Ramos (cell line): ENCODE measurements around the gene AFDN.

Source experiments
- in situ Hi-C: fragments of 300-500 bp; cut with MboI; formaldehyde crosslinking; loops from one replicate; pipeline ENCODE4 v1.14.3; 2022; ENCODE audit warnings: low sequenced_read_pairs; ENCODE audit not compliant: unreplicated experiment

The AFDN gene, protein sequence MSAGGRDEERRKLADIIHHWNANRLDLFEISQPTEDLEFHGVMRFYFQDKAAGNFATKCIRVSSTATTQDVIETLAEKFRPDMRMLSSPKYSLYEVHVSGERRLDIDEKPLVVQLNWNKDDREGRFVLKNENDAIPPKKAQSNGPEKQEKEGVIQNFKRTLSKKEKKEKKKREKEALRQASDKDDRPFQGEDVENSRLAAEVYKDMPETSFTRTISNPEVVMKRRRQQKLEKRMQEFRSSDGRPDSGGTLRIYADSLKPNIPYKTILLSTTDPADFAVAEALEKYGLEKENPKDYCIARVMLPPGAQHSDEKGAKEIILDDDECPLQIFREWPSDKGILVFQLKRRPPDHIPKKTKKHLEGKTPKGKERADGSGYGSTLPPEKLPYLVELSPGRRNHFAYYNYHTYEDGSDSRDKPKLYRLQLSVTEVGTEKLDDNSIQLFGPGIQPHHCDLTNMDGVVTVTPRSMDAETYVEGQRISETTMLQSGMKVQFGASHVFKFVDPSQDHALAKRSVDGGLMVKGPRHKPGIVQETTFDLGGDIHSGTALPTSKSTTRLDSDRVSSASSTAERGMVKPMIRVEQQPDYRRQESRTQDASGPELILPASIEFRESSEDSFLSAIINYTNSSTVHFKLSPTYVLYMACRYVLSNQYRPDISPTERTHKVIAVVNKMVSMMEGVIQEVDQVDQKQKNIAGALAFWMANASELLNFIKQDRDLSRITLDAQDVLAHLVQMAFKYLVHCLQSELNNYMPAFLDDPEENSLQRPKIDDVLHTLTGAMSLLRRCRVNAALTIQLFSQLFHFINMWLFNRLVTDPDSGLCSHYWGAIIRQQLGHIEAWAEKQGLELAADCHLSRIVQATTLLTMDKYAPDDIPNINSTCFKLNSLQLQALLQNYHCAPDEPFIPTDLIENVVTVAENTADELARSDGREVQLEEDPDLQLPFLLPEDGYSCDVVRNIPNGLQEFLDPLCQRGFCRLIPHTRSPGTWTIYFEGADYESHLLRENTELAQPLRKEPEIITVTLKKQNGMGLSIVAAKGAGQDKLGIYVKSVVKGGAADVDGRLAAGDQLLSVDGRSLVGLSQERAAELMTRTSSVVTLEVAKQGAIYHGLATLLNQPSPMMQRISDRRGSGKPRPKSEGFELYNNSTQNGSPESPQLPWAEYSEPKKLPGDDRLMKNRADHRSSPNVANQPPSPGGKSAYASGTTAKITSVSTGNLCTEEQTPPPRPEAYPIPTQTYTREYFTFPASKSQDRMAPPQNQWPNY (N-terminal part only)

GRCh38 chr6:167826896-167827582 lies at the start of gene AFDN:
Gene AFDN (plus strand): TSS chr6:167826911. CDS start chr6:167827133, 222 bp downstream.
- in situ Hi-C loops = no loop called here

DNA sequence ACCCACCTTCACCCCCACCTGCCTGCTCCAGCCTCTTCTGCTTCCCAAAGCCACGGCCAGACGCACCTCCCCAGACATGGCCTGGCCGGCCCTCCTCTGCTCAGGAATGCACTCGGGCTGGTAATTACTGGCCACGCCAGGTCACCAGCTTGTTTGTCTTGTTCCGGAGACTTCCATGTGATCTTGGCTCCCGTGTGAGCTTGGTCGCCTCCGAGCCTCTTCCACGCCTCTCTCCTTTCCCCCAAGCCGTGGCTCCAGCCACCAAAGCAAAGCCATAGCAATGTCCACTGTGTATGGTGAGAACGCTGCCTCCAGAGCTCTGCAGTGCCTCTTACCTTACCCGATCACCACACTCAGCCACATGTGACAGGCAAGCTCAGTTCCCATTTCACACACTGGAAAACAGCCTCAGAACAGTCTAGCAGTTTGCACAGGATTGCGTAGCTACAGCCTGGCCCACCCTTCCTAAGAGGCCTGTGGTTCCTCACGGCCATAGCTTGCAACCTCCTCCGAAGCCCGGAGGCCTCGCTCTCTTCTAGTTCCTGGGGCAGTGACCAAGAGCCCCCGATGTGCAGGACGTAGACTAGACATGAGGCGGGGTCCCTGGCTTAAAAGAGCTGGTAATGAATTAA lies 48.1 kb upstream of the AFDN start:
- in situ Hi-C loops = no loop called here

DNA sequence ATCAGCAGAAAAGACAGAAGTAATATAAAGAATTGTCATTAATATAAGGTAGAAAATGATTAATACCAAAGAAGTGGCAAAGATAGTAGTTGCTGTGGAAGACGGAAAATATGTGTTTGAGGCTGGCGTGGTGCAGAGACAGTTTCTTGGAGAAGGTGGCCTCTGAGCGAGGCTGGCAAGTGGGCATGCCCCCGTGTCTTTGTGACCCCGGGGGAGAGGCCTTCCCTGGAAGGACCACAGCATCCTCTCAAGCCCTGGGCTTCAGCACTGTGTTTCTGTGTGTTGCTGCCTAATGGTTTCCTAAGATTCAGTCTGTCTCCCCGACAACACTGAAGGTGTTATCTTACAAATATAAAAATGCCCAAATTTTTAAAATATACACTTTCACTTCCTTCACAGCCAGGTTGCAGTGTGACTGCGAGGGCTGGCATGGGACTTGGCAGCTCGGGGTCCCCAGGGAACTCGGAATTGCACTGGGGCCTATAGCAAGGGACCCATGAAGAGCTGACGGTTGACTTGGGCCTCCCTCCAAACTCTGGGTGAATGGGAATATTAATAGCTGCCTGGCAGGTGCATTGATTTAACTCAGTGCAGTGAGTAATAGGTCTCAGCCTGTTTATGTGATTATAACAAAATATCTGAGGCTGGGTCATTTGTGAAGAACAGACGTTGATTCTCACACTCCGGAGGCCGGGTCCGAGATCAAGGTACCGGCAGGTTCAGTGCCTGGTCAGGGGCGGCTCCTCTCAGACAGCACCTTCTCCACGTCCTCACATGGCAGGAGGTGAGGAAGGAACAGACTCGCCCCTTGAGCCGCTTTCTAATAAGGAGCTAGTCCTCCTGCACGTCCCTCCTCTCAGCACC lies 47.4 kb upstream of the AFDN start:
- in situ Hi-C loops = no loop called here

GRCh38 chr6:167779993-167780655 lies 46.6 kb upstream of the AFDN start:
- in situ Hi-C loops = no loop called here

GRCh38 chr6:167781066-167781767 lies 45.5 kb upstream of the AFDN start:
- in situ Hi-C loops = no loop called here

GRCh38 chr6:167781868-167782267 lies 44.8 kb upstream of the AFDN start:
- in situ Hi-C loops = no loop called here

DNA sequence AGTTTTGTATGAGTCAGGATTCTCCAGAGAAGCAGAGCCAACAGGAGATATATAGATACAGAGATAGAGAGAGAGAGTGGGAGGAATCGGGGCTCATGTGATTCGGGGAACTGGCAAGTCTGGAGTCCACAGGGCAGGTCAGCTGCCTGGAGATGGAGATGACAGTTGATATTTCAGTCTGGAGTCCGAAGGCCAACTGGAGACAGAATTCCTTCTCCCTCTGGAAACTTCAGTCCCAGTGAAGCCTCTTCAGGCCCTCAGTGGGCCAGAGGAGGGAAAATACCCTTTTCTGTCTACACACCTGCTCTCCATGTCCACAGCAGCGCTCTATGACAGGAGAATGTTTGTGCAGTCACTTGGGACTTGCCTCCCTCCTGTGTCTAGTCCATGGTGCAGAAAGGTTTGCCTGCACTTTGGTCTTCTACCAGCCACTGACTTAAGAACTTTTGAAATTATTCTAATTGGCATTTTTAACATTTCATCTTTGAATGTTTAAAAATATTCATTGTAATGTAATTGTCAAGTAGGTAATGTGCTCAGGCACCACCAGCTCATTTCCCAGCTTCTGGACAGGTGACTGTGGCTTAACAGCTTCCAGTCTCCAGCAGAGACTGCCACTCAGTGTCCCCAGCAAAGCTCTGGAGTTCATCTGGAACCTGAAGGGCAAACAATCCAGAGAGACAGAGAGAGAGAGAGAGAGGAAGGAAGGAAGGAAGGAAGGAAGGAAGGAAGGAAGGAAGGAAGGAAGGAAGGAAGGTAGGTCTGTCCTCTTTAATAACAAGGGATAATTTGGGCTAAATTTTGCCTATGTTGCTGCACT lies 43.8 kb upstream of the AFDN start:
- in situ Hi-C loops = no loop called here

DNA sequence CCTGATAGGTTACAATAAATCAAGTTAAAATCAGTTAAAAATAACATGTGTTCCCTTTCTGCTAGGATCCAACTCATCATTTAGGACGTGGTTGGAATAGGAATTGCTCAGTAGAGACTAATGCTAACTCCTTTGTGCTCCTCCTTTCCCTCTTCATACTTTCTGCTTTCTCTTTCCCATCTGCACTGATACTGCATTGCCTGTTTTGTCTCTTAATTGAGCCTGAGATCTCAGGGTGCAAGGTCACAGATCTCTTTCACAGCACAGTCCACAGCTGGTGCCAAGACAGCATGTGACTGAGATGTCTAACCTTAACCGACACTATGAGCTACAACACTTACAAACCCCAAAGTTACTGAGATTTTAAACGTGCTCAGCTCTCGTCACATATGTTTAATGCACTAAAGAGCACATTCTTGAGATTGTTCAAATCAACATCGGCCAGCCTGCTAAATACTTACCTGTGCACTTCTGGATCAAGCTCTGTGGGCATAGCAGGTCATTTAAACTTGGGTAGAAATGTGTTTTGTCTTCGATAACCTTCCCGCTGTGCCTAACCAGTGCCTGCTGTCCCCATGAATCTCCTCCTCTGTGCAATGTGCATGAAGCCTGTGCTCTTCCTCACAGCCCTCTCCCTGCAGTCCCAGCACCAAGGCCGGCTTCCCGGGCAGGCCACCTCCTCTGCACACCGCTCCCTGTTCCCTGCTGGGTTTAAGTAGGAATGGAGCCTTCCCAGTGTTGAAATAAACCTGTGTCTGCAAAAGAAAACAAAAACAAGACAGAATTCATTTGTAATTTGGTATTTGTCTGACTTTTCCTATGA lies 39.6 kb upstream of the AFDN start:
- in situ Hi-C loops = no loop called here

GRCh38 chr6:167787896-167788562 lies 38.7 kb upstream of the AFDN start:
- in situ Hi-C loops = no loop called here

DNA sequence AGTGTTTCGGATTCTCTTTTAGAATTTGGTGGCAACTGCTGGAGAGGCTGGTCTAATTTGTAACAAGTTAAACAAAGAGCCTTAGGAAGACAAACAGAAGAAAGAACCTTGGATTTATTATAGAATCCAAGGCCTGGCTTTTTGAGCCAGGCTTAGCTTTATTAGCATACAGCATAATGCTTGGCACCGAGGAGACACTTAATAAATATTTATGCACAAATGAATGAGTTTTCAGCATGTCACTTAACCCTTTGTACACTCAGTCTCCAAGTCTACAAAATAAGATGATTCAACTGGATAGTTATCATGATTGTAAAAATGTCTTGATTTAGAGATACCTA lies 38.2 kb upstream of the AFDN start:
- in situ Hi-C loops = no loop called here

GRCh38 chr6:167789358-167789757 lies 37.4 kb upstream of the AFDN start:
- in situ Hi-C loops = no loop called here

GRCh38 chr6:167791091-167791779 lies 35.5 kb upstream of the AFDN start:
- in situ Hi-C loops = no loop called here

DNA sequence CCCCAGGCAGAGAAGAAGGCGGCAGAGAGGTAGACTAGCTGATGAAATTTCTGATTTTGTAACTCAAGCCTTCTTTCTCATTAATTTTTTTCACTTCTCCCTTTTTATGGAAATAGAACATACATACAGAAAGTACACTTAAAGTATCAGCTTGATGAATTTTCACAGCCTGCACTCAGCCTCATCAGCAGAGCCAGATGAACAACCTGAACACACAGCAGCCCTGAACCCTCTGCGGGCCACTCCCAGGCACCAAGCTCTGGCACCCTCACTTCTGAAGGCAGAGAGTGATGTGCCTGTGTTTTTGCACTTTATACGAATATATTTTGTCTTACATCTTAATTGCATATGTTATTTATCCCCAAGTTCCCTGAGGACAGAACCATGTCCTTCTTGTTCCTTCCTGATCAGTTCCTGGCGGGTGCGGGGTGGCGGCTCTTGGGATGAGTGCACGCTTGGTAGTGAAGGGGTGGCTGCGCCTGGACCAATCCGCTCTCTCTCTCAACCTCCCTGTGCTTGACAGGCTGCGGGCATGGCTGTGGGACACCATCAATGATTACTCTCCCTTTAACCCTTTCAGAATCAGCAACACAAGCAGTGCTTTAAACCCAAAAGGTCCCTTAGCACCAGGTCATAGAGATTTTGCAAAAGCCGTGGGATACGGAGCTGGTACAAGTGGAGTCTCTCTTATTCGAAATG lies 34.8 kb upstream of the AFDN start:
- in situ Hi-C loops = no loop called here

- in situ Hi-C loops = no loop called here
Measured at GRCh38 chr6:167793421-167793820, 33.3 kb upstream of the AFDN start.
